H9 (cell line): ENCODE measurements around the gene GAS1. TPM values are rescaled to one million over a fixed set of nuclear protein-coding genes. Genes with fewer than 3 reads are reported as not detected.

Source experiments
- DNase-seq: peaks from one replicate; pipeline ENCODE4 v3.0.0-alpha.2; 2017
- H2AFZ ChIP-seq: one replicate; pipeline ENCODE4 v1.6.1; 2013; ENCODE audit warnings: mild to moderate bottlenecking, low read length, control low read depth, moderate library complexity
- H2AK5ac ChIP-seq: 2 replicates; pipeline ENCODE4 v1.6.1; 2013; ENCODE audit warnings: low read length, control low read depth, mixed read lengths; ENCODE audit not compliant: insufficient read length
- H2BK120ac ChIP-seq: one replicate; pipeline ENCODE4 v1.6.1; 2013; ENCODE audit warnings: low read depth, mild to moderate bottlenecking, low read length, control low read depth, inconsistent platforms; ENCODE audit not compliant: poor library complexity, severe bottlenecking
- H2BK12ac ChIP-seq: 2 replicates; pipeline ENCODE4 v1.6.1; 2013; ENCODE audit warnings: low read length, control low read depth, mixed read lengths, low read depth; ENCODE audit not compliant: insufficient read length
- H2BK15ac ChIP-seq: 2 replicates; pipeline ENCODE4 v1.6.1; 2013; ENCODE audit warnings: low read depth, low read length, control low read depth
- H2BK20ac ChIP-seq: one replicate; pipeline ENCODE4 v1.6.1; 2013; ENCODE audit warnings: low read depth, mild to moderate bottlenecking, low read length, control low read depth, inconsistent platforms; ENCODE audit not compliant: poor library complexity, severe bottlenecking
- H2BK5ac ChIP-seq: 2 replicates; pipeline ENCODE4 v1.6.1; 2013; ENCODE audit warnings: low read length, control low read depth, mixed read lengths; ENCODE audit not compliant: insufficient read length
- H3K14ac ChIP-seq: 2 replicates; pipeline ENCODE4 v1.6.1; 2013; ENCODE audit warnings: low read length, control low read depth; ENCODE audit not compliant: insufficient read depth
- H3K18ac ChIP-seq: 2 replicates; pipeline ENCODE4 v1.6.1; 2013; ENCODE audit warnings: low read depth, mild to moderate bottlenecking, mixed read lengths, low read length, control low read depth; ENCODE audit not compliant: insufficient read length
- H3K23ac ChIP-seq: 2 replicates; pipeline ENCODE4 v1.6.1; 2013; ENCODE audit warnings: low read length, control low read depth, mixed read lengths, low read depth; ENCODE audit not compliant: insufficient read length
- H3K23me2 ChIP-seq: 2 replicates; pipeline ENCODE4 v1.6.1; 2013; ENCODE audit warnings: low read depth, mild to moderate bottlenecking, mixed read lengths, low read length, control low read depth; ENCODE audit not compliant: insufficient read length, poor library complexity, severe bottlenecking
- H3K27ac ChIP-seq: 2 replicates; pipeline ENCODE4 v1.5.1; 2013; ENCODE audit warnings: low read length, control low read depth, mixed read lengths, low read depth; ENCODE audit not compliant: insufficient read length
- H3K27me3 ChIP-seq: 2 replicates; pipeline ENCODE4 v1.6.1; 2013; ENCODE audit warnings: low read length, control low read depth, inconsistent platforms; ENCODE audit not compliant: insufficient read depth
- H3K4ac ChIP-seq: 2 replicates; pipeline ENCODE4 v1.6.1; 2013; ENCODE audit warnings: low read depth, mild to moderate bottlenecking, control low read depth, inconsistent platforms, low read length, moderate library complexity
- H3K4me1 ChIP-seq: 2 replicates; pipeline ENCODE4 v1.6.1; 2013; ENCODE audit warnings: low read length, control low read depth, inconsistent platforms; ENCODE audit not compliant: insufficient read depth
- H3K4me2 ChIP-seq: 2 replicates; pipeline ENCODE4 v1.6.1; 2013; ENCODE audit warnings: low read length, control low read depth, mixed read lengths; ENCODE audit not compliant: insufficient read length, insufficient read depth
- H3K56ac ChIP-seq: 2 replicates; pipeline ENCODE4 v1.6.1; 2013; ENCODE audit warnings: low read depth, mild to moderate bottlenecking, mixed read lengths, low read length, control low read depth; ENCODE audit not compliant: insufficient read length
- H3K79me1 ChIP-seq: 2 replicates; pipeline ENCODE4 v1.6.1; 2013; ENCODE audit warnings: low read depth, mild to moderate bottlenecking, moderate library complexity, low read length, control low read depth, inconsistent platforms; ENCODE audit not compliant: insufficient read depth, poor library complexity, severe bottlenecking
- H3K79me2 ChIP-seq: 2 replicates; pipeline ENCODE4 v1.6.1; 2013; ENCODE audit warnings: low read length, control low read depth, inconsistent platforms; ENCODE audit not compliant: insufficient read depth
- H3K9ac ChIP-seq: 2 replicates; pipeline ENCODE4 v1.6.1; 2013; ENCODE audit warnings: low read length, control low read depth, mixed read lengths; ENCODE audit not compliant: insufficient read length; ENCODE audit errors: extremely low read depth
- H3K9me3 ChIP-seq: one replicate; pipeline ENCODE4 v1.6.1; 2013; ENCODE audit warnings: low read depth, low read length, inconsistent platforms; ENCODE audit not compliant: control insufficient read depth
- H3T11ph ChIP-seq: one replicate; pipeline ENCODE4 v1.6.1; 2013; ENCODE audit warnings: mild to moderate bottlenecking, low read length, control low read depth, inconsistent platforms
- H4K20me1 ChIP-seq: one replicate; pipeline ENCODE4 v1.6.1; 2013; ENCODE audit not compliant: control insufficient read depth, insufficient read length, insufficient read depth
- H4K5ac ChIP-seq: 2 replicates; pipeline ENCODE4 v1.6.1; 2013; ENCODE audit warnings: low read depth, mild to moderate bottlenecking, mixed read lengths, low read length, control low read depth; ENCODE audit not compliant: insufficient read length
- H4K8ac ChIP-seq: replicated peaks from 2 replicates; pipeline ENCODE4 v1.6.1; 2013; ENCODE audit warnings: low read length, control low read depth, mixed read lengths, low read depth; ENCODE audit not compliant: insufficient read length
- H4K91ac ChIP-seq: 2 replicates; pipeline ENCODE4 v1.6.1; 2013; ENCODE audit warnings: low read depth, mild to moderate bottlenecking, moderate library complexity, mixed read lengths, low read length, control low read depth; ENCODE audit not compliant: insufficient read length
- H3K27ac Mint-ChIP-seq, 3 experiments: 2 replicates in 2 of 3; 3 replicates in 1 of 3; pipeline ENCODE4 v1.8.0; 2020 to 2021; ENCODE audit warnings: mixed read lengths in 3 of 3, mild to moderate bottlenecking in 1 of 3, moderate library complexity in 1 of 3
- H3K27me3 Mint-ChIP-seq: 2 replicates; pipeline ENCODE4 v1.8.0; 2021; ENCODE audit warnings: low read depth, mild to moderate bottlenecking, moderate library complexity, mixed read lengths
- H3K36me3 Mint-ChIP-seq, 3 experiments: 2 replicates in 2 of 3; 3 replicates in 1 of 3; pipeline ENCODE4 v1.8.0; 2020 to 2021; ENCODE audit warnings: low read depth in 3 of 3, mixed read lengths in 3 of 3; ENCODE audit not compliant: insufficient read depth in 1 of 3
- H3K4me1 Mint-ChIP-seq, 2 experiments: 2 replicates each; pipeline ENCODE4 v1.8.0; 2020; ENCODE audit warnings: mixed read lengths in 2 of 2
- H3K4me3 Mint-ChIP-seq, 2 experiments: 2 replicates in 1 of 2; 3 replicates in 1 of 2; pipeline ENCODE4 v1.8.0; 2020 to 2021; ENCODE audit warnings: mild to moderate bottlenecking in 2 of 2, mixed read lengths in 2 of 2, moderate library complexity in 1 of 2
- H3K9me3 Mint-ChIP-seq, 2 experiments: 2 replicates in 1 of 2; 3 replicates in 1 of 2; pipeline ENCODE4 v1.8.0; 2020; ENCODE audit warnings: mild to moderate bottlenecking in 2 of 2, mixed read lengths in 2 of 2, moderate library complexity in 1 of 2
- WGBS: extraction: QIAGEN DNeasy Blood & Tissue Kit; methylation state at CpG from one replicate; pipeline ENCODE4 v1.1.7; 2013; ENCODE audit warnings: missing lambda C conversion rate, low lambda C conversion rate, mixed read lengths; ENCODE audit not compliant: insufficient read length; ENCODE audit errors: extremely low coverage; 5-methylcytosine and 5-hydroxymethylcytosine counted together
- total RNA-seq: library from RNA; stranded (reverse); gene quantifications from 2 replicates; pipeline ENCODE4 v1.2.1, GENCODE V29; 2021
- TF ChIP-seq, protein P1 (sequence below): fragments of 200-600 bp; sonication (generic); conservative IDR thresholded peaks from 3 replicates; pipeline ENCODE4 v1.8.0; 2021; ENCODE audit warnings: antibody characterized with exemption, mild to moderate bottlenecking

The GAS1 gene
- total RNA-seq, 1 experiment from 2014 or later = 2.3 TPM

DNA sequence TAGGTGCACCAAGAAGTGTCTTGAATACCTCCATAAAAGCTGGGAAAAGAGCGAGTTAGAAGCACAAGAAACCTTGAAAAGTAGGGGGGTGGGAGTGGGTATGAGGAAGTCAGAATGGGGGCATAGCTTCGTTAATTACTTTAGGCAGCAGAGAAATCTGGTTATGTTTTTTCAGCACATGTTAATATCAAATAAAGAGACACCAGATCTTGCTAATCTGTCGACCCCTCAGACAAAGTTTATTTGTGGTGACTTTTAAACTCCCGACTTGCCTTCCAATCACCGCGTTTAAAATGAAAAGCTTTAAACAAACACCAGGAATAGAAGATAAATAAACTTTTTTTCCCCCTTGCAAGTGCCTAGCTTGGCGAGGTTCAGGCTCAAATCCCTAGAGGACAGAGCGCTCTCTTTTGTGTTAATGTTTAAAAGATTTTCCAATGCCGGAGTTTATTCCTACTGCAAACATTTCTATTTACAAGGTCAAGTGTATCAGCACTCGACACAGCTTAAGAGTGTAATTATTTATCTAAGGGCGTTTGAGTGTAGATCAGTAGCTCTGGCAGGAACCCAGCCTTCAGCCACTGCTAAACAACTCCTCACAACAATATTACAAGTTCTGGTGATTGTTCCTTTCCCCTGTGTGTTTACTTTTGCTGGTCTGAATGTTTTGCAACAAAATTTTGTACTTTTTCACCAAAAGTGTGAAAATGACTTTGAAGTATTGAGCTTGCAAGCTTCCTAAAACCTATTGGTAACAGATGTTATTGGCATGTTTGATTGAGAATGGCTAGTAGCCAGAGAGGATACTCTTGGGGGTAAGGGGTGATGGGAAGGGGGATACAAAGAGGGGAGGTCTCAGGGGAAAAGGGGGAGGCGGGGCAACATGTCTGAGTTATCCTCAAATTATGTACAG lies 3.8 kb downstream of the GAS1 start:
- peaks cover 9% of the 10 kb centered on the region; the same call in 1 of the 2 replicates for H3K4me1 ChIP-seq
- peaks cover 72% of the 10 kb centered on the region for H3K27me3 Mint-ChIP-seq

More for the DNA sequence above, 3.8 kb downstream of the GAS1 start:
- Histone ChIP-seq H2BK5ac (no peak overlapping the region), H4K20me1 (no peaks in the 10 kb centered on the region), H2BK120ac (no peak overlapping the region), H3K4me2 (peak overlapping the region; percentile 58), H2BK20ac (no peak overlapping the region), H4K5ac (no peak overlapping the region), H3K4ac (no peak overlapping the region), H2AK5ac (no peak overlapping the region), H2BK15ac (no peak overlapping the region), H3T11ph (no peak overlapping the region), H3K9me3 (no peaks in the 10 kb centered on the region), H3K27me3 (peaks cover 20% of the 10 kb centered on the region; the same call in 1 of the 2 replicates), H3K18ac (no peak overlapping the region), H3K56ac (no peak overlapping the region), H4K91ac (no peak overlapping the region), H3K79me1 (no peaks in the 10 kb centered on the region), H2BK12ac (no peak overlapping the region), H3K14ac (no peak overlapping the region), H2AFZ (no peak overlapping the region), H3K27ac (no peak overlapping the region), H3K79me2 (no peaks in the 10 kb centered on the region), H4K8ac (no peak overlapping the region), H3K23ac (no peak overlapping the region), H3K23me2 (peaks cover 23% of the 10 kb centered on the region), H3K9ac (no peak overlapping the region)
- WGBS = no CpG with 5 or more reads among the region's 12 CpGs
- peak overlapping the region in 1 of 2 experiments; percentile 63; a peak in 4 of 5 replicates for H3K4me3 Mint-ChIP-seq
- peaks cover 60% of the 10 kb centered on the region in 2 experiments for H3K4me1 Mint-ChIP-seq
- TF ChIP-seq, protein P1, sequence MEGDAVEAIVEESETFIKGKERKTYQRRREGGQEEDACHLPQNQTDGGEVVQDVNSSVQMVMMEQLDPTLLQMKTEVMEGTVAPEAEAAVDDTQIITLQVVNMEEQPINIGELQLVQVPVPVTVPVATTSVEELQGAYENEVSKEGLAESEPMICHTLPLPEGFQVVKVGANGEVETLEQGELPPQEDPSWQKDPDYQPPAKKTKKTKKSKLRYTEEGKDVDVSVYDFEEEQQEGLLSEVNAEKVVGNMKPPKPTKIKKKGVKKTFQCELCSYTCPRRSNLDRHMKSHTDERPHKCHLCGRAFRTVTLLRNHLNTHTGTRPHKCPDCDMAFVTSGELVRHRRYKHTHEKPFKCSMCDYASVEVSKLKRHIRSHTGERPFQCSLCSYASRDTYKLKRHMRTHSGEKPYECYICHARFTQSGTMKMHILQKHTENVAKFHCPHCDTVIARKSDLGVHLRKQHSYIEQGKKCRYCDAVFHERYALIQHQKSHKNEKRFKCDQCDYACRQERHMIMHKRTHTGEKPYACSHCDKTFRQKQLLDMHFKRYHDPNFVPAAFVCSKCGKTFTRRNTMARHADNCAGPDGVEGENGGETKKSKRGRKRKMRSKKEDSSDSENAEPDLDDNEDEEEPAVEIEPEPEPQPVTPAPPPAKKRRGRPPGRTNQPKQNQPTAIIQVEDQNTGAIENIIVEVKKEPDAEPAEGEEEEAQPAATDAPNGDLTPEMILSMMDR = no peak
- no peak for DNase-seq
- H3K27ac Mint-ChIP-seq = peak overlapping the region in 2 of 3 experiments; percentile 50 to 81; a peak in 4 of 7 replicates
- H3K9me3 Mint-ChIP-seq = peaks cover 0 to 2% of the 10 kb centered on the region in 2 experiments; a peak in 2 of 5 replicates
- H3K36me3 Mint-ChIP-seq = no peaks in the 10 kb centered on the region; a peak in 1 of 7 replicates
